Muscle layer of colon (tissue), 2 donors: ENCODE measurements around the gene ALKBH4.

ENCODE experiments used
- H3K27ac ChIP-seq: one replicate; pipeline ENCODE4 v1.7.0; 2013; ENCODE audit warnings: low read depth, mild to moderate bottlenecking, low read length, moderate library complexity
- H3K27me3 ChIP-seq, 2 donors: one replicate each; pipeline ENCODE4 v1.7.0; 2013; ENCODE audit warnings: low read length in 2 of 2, mild to moderate bottlenecking in 2 of 2; ENCODE audit not compliant: insufficient read depth in 2 of 2, control insufficient read depth in 1 of 2
- H3K36me3 ChIP-seq: one replicate; pipeline ENCODE4 v1.7.0; 2013; ENCODE audit warnings: mild to moderate bottlenecking, low read length; ENCODE audit not compliant: insufficient read depth
- H3K4me1 ChIP-seq: one replicate; pipeline ENCODE4 v1.7.0; 2013; ENCODE audit warnings: mild to moderate bottlenecking, low read length; ENCODE audit not compliant: insufficient read depth
- H3K4me3 ChIP-seq, 2 donors: one replicate each; pipeline ENCODE4 v1.7.0; 2013; ENCODE audit warnings: low read length in 2 of 2, low read depth in 1 of 2, mild to moderate bottlenecking in 1 of 2, moderate library complexity in 1 of 2
- H3K9ac ChIP-seq: one replicate; pipeline ENCODE4 v1.7.0; 2013; ENCODE audit warnings: low read length
- H3K9me3 ChIP-seq: one replicate; pipeline ENCODE4 v1.7.0; 2013; ENCODE audit warnings: mild to moderate bottlenecking, low read length
- donor health status: abdominal sarcoma.
- donor health status: Adenocarcinoma of cecum.

Gene ALKBH4

DNA sequence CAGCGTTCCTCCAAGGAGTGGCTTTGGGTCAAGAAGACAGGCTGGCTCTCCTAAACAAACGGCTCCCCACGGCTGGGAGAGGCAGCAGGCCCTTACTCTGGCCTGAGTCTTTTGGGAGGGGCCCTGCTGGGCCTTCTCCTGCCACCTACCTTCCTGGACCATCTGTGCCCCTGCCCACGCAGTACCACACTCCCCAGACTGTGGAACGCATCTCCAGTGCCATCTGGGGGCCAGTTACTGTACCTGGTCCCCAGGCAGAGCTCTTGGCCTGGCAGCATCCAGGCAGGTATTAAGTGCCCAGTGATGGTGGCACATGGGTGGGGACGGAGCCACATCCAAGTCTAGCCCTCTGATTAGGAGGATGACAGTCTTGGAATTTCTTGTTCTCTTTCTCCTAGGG is 14.4 kb downstream of the ALKBH4 start:
- Histone ChIP-seq H3K9me3 (no peaks in the 10 kb centered on the region), H3K4me3 (no peak overlapping the region), H3K4me1 (no peaks in the 10 kb centered on the region), H3K27me3 (no peaks in the 10 kb centered on the region), H3K9ac (no peak overlapping the region), H3K36me3 (peaks cover 6% of the 10 kb centered on the region), H3K27ac (no peak overlapping the region)

DNA sequence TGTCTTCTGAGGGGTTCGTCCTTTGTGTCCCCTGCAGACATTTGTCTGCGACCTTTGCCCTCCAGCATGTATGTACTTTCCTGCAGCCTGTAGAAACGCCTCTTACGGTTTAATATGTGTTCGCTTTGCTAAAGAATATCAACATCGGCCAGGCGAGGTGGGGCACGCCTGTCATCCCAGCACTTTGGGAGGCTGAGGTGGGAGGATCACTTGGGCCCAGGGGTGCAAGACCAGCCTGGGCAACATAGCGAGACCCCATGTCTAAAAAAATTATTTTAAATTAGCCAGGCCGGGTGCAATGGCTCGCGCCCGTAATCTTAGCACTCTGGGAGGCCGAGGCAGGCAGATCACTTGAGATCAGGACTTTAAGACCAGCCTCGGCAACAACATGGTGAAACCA is 15.5 kb downstream of the ALKBH4 start:
- Histone ChIP-seq H3K9me3 (no peaks in the 10 kb centered on the region), H3K9ac (no peak overlapping the region), H3K36me3 (peaks cover 6% of the 10 kb centered on the region), H3K27ac (no peak overlapping the region), H3K27me3 (no peaks in the 10 kb centered on the region), H3K4me3 (no peak overlapping the region), H3K4me1 (no peaks in the 10 kb centered on the region)

DNA sequence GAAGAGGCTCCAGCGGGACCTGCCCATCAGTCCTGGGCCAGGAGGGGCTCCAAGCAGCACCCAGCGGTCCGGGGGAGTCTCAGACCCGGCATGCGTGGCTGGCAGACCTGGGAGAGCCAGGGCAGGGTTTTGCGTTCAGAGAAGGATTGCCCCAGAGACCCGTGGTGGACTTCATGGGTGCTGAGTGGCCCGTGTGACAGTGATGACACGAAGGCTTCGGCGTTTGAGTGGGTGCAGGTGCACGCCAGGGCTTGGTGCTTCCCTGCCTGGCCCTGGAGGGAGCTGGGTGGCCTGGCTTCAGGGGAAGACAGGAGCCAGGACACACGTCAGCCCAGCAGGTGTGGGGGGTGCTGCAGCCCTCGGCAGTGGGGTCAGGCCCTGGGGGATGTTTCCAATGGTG is 17.4 kb downstream of the ALKBH4 start:
- Histone ChIP-seq H3K9ac (no peak overlapping the region), H3K4me1 (no peaks in the 10 kb centered on the region), H3K36me3 (peaks cover 6% of the 10 kb centered on the region), H3K9me3 (no peaks in the 10 kb centered on the region), H3K27ac (no peak overlapping the region), H3K4me3 (no peak overlapping the region), H3K27me3 (no peaks in the 10 kb centered on the region)

DNA sequence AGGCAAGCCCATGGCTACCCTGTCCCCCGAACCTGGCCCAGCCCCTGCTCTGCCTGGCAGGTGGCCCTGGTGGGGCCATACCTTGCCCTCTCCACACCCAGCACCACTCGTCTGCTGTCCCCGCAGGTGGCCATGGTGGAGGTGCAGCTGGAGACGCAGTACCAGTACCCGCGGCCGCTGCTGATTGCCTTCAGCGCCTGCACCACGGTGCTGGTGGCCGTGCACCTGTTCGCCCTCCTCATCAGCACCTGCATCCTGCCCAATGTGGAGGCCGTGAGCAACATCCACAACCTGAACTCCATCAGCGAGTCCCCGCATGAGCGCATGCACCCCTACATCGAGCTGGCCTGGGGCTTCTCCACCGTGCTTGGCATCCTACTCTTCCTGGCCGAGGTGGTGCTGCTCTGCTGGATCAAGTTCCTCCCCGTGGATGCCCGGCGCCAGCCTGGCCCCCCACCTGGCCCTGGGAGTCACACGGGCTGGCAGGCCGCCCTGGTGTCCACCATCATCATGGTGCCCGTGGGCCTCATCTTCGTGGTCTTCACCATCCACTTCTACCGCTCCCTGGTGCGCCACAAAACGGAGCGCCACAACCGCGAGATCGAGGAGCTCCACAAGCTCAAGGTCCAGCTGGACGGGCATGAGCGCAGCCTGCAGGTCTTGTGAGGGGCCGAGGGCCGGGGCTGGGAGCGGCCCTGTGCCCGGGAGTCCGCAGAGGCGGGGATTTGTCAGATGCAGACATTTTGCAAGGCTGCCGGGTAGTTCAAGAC is 18.1 kb downstream of the ALKBH4 start:
- Histone ChIP-seq H3K9ac (no peak overlapping the region), H3K9me3 (no peaks in the 10 kb centered on the region), H3K27me3 (no peaks in the 10 kb centered on the region), H3K36me3 (peaks cover 6% of the 10 kb centered on the region), H3K4me1 (no peaks in the 10 kb centered on the region), H3K27ac (no peak overlapping the region), H3K4me3 (no peak overlapping the region)

DNA sequence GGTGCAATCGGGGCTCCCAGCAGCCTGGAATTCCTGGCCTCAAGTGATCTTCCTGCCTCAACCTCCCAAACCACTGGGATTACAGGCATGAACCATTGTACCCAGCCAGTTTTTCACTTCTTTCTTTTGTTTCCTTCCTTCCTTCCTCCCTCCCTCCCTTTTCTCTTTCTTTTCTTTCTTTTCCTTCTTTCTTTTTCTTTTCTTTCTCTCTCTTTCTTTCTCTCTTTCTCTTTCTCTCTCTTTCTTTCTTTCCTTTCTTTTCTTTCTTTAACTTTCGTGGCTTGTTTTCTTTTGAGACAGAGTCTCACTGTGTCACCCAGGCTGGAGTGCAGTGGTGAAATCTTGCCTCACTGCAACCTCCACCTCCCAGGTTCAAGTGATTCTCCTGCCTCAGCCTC is 19.0 kb downstream of the ALKBH4 start:
- no peak overlapping the region for H3K27ac ChIP-seq

DNA sequence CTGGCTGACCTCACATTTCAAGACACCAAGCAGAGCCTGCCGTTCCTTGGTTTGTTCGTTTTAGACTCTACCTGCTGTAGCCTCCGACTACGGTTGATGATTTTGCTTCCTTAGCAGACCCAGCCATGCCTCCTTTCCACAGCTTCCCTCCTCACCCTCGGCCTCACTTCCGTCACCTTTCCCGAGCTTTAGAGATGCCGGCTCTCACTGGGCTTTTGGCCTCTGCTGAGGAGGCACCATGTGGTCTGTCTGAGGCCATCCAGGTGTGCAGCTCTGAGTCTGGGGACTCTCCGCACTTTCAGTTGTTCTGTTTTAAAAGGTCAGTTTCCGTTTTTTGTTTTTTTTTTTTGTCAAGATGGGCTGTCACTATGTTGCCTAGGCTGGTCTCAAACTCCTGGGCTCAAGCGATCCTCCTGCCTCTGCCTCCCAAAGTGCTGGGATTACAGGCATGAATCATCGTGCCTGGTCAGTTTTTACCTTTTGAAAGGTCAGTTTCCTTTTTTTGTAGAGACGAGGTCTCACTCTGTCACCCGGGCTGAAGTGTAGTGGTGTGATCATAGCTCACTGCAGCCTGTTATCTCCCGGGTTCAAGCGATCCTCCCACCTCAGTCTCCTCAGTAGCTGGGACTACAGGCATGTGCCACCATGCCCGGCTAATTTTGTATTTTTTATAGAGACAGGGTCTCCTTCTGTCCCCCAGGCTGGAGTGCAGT is 19.5 kb downstream of the ALKBH4 start:
- H3K27ac ChIP-seq = no peak overlapping the region

More for the DNA sequence above, 19.0 kb downstream of the ALKBH4 start:
- no peaks in the 10 kb centered on the region for H3K9me3 ChIP-seq
- no peaks in the 10 kb centered on the region for H3K4me1 ChIP-seq
- no peak overlapping the region for H3K4me3 ChIP-seq
- H3K9ac ChIP-seq = no peak overlapping the region
- peaks cover 6% of the 10 kb centered on the region for H3K36me3 ChIP-seq
- H3K27me3 ChIP-seq = no peaks in the 10 kb centered on the region

DNA sequence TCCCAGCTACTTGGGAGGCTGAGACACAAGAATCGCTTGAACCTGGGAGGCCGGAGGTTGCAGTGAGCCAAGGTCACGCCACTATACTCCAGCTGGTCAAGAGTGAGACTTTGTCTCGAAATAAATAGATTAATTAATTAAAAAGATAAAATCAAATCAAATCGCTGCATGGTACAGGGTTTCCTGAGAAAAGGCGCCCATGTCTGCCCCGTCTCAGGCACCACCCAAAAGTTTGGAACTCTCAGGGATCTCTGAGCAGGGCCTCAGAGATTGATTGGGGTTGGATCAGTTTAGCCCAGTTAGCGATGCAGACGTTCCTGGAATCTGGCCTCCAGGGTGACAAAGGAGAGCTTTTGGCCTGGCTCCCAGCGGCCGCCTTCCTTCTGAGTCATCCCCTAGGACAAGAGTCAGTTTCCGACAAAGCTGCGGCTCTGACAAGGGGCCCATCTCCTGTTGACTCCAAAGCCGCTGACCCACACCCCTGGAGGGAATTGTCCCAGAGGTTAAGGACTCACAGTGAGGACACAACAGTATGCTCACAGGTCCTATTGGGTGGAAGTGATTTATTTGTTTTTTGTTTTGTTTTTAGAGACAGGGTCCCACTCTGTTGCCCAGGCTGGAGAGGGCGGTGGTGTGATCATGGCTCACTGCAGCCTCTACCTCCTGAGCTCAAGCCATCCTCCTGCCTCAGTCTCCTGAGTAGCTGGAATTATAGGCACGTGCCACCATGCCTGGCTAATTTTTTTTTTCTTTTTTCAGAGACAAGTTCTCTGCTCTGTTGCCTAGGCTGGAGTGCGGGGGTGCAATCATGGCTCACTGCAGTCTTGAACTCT is 24.5 kb downstream of the ALKBH4 start:
- no peaks in the 10 kb centered on the region for H3K36me3 ChIP-seq
- no peak overlapping the region for H3K4me3 ChIP-seq
- no peak overlapping the region for H3K27ac ChIP-seq
- no peaks in the 10 kb centered on the region for H3K4me1 ChIP-seq
- no peaks in the 10 kb centered on the region for H3K27me3 ChIP-seq
- H3K9me3 ChIP-seq = no peaks in the 10 kb centered on the region
- H3K9ac ChIP-seq = no peak overlapping the region

More for the DNA sequence above, 19.5 kb downstream of the ALKBH4 start:
- Histone ChIP-seq H3K36me3 (peaks cover 6% of the 10 kb centered on the region), H3K4me1 (no peaks in the 10 kb centered on the region), H3K27me3 (no peaks in the 10 kb centered on the region), H3K4me3 (no peak overlapping the region), H3K9me3 (no peaks in the 10 kb centered on the region), H3K9ac (no peak overlapping the region)

DNA sequence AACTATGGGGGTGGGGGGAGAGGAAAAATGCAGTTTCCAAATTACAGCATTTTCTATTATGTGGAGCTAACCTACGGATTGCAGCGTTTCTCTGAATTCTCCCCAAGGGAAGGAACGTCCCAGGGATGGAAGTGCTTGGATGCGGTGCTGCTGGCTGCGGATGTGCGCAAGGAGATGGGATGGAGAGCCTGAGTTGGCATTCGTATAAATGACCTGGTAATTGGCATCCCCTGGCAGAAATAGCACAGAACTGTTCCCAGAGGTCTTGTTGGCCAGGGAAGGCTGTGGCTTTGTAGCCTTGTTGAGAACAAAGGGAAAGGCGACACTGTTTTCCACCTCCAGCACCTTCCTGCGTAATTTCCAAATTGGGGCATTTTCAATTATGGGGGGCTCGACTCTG is 28.5 kb downstream of the ALKBH4 start:
- Histone ChIP-seq H3K27ac (no peak overlapping the region), H3K9me3 (no peaks in the 10 kb centered on the region), H3K27me3 (no peaks in the 10 kb centered on the region), H3K4me3 (no peak overlapping the region), H3K9ac (no peak overlapping the region), H3K4me1 (peaks cover 16% of the 10 kb centered on the region), H3K36me3 (no peaks in the 10 kb centered on the region)

DNA sequence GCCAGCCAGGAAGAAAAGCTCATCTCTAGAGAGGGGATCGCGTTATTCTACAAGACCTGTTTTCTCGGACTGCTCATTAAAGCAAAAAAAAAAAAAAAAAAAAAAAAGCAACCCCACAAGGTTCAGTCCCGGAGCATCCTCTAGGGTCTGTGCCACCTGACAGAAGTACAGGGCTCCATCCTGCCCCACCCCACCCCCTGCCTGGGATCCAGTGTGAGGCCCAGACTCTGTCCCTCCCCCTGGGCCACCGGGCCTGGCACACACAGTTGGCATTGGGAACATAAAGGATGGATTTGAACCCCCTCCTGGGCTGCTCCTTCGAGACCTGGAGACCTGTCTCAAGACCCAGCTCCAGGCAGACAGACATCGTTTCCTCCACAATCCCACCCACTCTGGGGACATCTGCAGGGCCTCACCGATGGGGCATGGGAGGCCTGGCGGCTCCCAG is 30.6 kb downstream of the ALKBH4 start:
- Histone ChIP-seq H3K4me1 (peaks cover 16% of the 10 kb centered on the region), H3K9ac (no peak overlapping the region), H3K27me3 (no peaks in the 10 kb centered on the region), H3K9me3 (no peaks in the 10 kb centered on the region), H3K36me3 (no peaks in the 10 kb centered on the region), H3K4me3 (peak overlapping the region; percentile 47 to 68), H3K27ac (no peak overlapping the region)

DNA sequence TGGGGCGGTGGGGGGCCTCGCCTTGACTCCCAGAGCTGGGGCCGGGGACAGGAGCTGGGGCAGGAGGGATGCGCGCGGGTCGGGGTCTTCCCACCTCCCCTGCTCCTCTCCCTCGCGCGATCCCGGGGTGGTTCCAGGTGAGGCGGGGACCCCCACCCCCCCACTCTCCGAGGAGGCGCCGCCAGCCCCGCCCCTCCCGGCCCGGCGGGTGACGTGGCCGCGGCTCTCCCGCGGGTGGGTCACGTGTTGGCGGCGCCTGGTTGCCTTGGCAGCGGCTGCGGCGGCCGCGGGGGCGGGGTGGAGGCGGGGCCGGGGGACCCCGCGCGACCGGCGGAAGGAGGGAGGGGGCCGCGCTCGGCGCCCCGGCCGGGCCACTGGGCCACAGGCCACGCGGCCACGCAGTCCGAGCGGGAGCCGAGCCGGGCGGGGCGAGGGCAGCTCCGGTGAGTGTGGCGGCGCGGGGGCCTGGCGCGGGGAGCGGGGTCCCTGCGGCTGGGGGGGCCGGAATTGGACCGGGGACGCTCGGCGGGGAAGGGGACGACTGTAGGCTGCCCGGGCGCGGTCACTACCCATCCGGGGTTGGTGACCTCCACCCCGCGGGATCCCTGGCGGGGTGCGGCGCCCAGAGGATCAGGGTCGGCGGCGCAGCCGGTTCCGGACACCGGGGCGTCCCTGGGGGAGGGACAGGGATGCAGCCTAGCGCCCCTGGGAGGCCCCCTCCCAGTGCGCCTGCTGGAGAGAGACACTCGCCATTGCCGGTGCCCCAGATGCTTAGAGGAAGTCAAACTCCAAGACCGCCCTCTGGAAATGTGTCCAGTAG is 31.2 kb downstream of the ALKBH4 start, which contains the start of gene ORAI2:
TSS of gene ORAI2 (plus strand) at position 357 of the 820 bp plus-strand sequence. CDS start 5,382 bp downstream, outside the sequence.
- Histone ChIP-seq H3K36me3 (no peaks in the 10 kb centered on the region), H3K27me3 (no peaks in the 10 kb centered on the region), H3K4me1 (peaks cover 16% of the 10 kb centered on the region), H3K27ac (no peak within 1 kb of the TSS), H3K9ac (no peak within 1 kb of the TSS), H3K4me3 (peak within 1 kb of the TSS; percentile 68), H3K9me3 (no peaks in the 10 kb centered on the region)
